ENCODE data around the gene EXOC3L2. TPM values are rescaled to one million over a fixed set of nuclear protein-coding genes. Genes with fewer than 3 reads are reported as not detected.
A peak's percentile ranks its signal among the peaks of the same experiment; 100 is the strongest.

The EXOC3L2 gene
- total RNA-seq, 1 experiment from 2014 or later = 0.08 TPM

DNA sequence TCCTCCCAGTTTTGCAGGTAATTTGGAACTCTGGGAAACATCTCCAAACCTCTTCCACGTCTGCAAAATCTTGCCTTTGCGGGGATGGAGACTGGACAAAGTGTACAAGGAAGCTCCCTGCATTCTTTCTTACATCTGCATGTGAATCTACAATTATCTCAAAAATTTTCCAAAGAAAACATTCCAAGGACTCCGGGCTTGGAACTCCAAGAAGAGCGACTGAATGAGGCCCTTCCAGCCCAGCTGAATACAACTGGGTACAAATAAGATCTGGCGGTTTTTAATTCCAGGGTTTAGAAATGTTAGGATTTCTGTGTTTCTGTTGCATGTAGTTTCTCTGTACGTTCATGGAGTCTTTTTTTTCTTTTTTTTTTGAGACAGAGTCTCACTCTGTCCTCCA, 28.5 kb downstream of the EXOC3L2 start:
- intact Hi-C loops (cut with micrococcal nuclease; ENCODE audit: unreplicated experiment) (no loop called here), in situ Hi-C loops (cut with HindIII; ENCODE audit: low pct_unique_long_range_greater_than_20kb, low sequenced_read_pairs) (no loop called here)
- Histone ChIP-seq H3K9me3 (ENCODE audit: control insufficient read depth, insufficient read depth, low read depth, low read length) (no peaks in the 10 kb centered on the region), H3K27me3 (ENCODE audit: control insufficient read depth, insufficient read depth, low read length) (no peaks in the 10 kb centered on the region), H3K36me3 (ENCODE audit: control insufficient read depth, insufficient read depth, low read length) (no peaks in the 10 kb centered on the region), H3K27ac (ENCODE audit: low read length) (no peak overlapping the region), H3K4me1 (ENCODE audit: control insufficient read depth, insufficient read depth, low read length) (no peaks in the 10 kb centered on the region), H3K4me3 (ENCODE audit: low read depth in 2 of 2, low read length in 2 of 2) (no peak overlapping the region)
- BruUV-seq (replicated peaks) = no TSS peak
- TF ChIP-seq SIN3A (IDR thresholded peaks at IDR 0.05; ENCODE audit: borderline replicate concordance, insufficient read depth, low read depth, low read length) (no peak), POLR2AphosphoS5 (IDR thresholded peaks at IDR 0.05; ENCODE audit: low read depth, low read length) (no peak), TCF7L2 (IDR thresholded peaks at IDR 0.05; ENCODE audit: low read depth, low read length) (no peak)
- TF ChIP-seq, protein P1, sequence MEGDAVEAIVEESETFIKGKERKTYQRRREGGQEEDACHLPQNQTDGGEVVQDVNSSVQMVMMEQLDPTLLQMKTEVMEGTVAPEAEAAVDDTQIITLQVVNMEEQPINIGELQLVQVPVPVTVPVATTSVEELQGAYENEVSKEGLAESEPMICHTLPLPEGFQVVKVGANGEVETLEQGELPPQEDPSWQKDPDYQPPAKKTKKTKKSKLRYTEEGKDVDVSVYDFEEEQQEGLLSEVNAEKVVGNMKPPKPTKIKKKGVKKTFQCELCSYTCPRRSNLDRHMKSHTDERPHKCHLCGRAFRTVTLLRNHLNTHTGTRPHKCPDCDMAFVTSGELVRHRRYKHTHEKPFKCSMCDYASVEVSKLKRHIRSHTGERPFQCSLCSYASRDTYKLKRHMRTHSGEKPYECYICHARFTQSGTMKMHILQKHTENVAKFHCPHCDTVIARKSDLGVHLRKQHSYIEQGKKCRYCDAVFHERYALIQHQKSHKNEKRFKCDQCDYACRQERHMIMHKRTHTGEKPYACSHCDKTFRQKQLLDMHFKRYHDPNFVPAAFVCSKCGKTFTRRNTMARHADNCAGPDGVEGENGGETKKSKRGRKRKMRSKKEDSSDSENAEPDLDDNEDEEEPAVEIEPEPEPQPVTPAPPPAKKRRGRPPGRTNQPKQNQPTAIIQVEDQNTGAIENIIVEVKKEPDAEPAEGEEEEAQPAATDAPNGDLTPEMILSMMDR (IDR thresholded peaks at IDR 0.05) = no peak
- ChIA-PET POLR2A (no interaction called here), CTCF (interaction anchor here (0.6 kb wide), 1 partner anchor 13 kb away, joined by 6 read pairs; no protein-coding TSS in a partner anchor)
- DNase-seq (ENCODE audit: low read depth, low spot score) = no peak
- ATAC-seq = no peak

DNA sequence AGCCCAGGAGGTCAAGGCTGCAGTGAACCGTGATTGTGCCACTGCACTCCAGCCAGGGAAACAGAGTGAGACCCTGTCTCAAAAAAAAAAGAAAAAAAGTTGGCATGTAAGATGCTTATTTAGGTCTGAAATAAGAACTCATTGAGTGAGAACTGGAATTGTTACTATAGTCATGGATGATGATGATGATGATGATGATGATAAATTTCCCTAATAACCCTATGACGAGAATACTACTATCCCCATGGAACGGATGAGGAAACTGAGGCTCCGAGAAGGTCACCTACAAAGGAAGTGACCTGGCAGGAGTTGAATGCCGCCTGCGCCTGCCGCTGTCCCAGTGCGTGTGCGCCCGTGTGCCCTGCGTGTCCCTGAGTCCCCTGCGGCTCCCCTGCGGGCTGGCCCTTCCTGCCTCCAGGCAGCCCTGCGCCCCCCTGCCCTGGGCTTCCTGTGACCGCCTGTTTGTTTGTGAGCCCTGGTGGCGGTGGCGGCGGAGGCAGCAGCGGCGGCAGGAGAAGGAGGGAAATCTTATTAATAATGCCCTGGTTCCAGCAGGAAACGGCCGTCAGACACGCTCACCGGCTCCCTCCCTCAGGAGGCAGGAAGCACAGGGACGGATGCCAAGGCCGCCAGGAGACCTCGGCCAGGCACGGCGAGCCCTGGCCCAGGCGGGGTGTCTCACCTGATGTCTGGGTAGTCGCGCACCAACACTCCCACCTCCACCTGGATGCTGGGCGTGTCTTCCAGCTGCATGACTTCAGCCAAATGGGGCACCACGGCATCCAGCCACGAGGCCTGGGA, 29.6 kb downstream of the EXOC3L2 start:
- H3K9me3 ChIP-seq (ENCODE audit: control insufficient read depth, insufficient read depth, low read depth, low read length) = no peaks in the 10 kb centered on the region
- H3K36me3 ChIP-seq (ENCODE audit: control insufficient read depth, insufficient read depth, low read length) = no peaks in the 10 kb centered on the region
- ChIA-PET POLR2A (no interaction called here), CTCF (no interaction called here)
- H3K27ac ChIP-seq (ENCODE audit: low read length) = no peak overlapping the region
- TF ChIP-seq POLR2AphosphoS5 (IDR thresholded peaks at IDR 0.05; ENCODE audit: low read depth, low read length) (no peak), SIN3A (IDR thresholded peaks at IDR 0.05; ENCODE audit: borderline replicate concordance, insufficient read depth, low read depth, low read length) (no peak), TCF7L2 (IDR thresholded peaks at IDR 0.05; ENCODE audit: low read depth, low read length) (no peak)
- TF ChIP-seq, protein P2, sequence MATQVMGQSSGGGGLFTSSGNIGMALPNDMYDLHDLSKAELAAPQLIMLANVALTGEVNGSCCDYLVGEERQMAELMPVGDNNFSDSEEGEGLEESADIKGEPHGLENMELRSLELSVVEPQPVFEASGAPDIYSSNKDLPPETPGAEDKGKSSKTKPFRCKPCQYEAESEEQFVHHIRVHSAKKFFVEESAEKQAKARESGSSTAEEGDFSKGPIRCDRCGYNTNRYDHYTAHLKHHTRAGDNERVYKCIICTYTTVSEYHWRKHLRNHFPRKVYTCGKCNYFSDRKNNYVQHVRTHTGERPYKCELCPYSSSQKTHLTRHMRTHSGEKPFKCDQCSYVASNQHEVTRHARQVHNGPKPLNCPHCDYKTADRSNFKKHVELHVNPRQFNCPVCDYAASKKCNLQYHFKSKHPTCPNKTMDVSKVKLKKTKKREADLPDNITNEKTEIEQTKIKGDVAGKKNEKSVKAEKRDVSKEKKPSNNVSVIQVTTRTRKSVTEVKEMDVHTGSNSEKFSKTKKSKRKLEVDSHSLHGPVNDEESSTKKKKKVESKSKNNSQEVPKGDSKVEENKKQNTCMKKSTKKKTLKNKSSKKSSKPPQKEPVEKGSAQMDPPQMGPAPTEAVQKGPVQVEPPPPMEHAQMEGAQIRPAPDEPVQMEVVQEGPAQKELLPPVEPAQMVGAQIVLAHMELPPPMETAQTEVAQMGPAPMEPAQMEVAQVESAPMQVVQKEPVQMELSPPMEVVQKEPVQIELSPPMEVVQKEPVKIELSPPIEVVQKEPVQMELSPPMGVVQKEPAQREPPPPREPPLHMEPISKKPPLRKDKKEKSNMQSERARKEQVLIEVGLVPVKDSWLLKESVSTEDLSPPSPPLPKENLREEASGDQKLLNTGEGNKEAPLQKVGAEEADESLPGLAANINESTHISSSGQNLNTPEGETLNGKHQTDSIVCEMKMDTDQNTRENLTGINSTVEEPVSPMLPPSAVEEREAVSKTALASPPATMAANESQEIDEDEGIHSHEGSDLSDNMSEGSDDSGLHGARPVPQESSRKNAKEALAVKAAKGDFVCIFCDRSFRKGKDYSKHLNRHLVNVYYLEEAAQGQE (IDR thresholded peaks at IDR 0.05; ENCODE audit: insufficient read depth in 1 of 2, low read depth in 2 of 2, low read length in 1 of 2) = no peak
- TF ChIP-seq, protein P1 (IDR thresholded peaks at IDR 0.05) = no peak
- ATAC-seq (0 out of 2 replicates have a peak, but pooled peaks have one; percentile 33), DNase-seq (ENCODE audit: low read depth, low spot score) (no peak)
- no peaks in the 10 kb centered on the region for H3K27me3 ChIP-seq (ENCODE audit: control insufficient read depth, insufficient read depth, low read length)
- in situ Hi-C loops (cut with HindIII; ENCODE audit: low pct_unique_long_range_greater_than_20kb, low sequenced_read_pairs) (no loop called here), intact Hi-C loops (cut with micrococcal nuclease; ENCODE audit: unreplicated experiment) (no loop called here)
- BruUV-seq (replicated peaks) = no TSS peak
- H3K4me1 ChIP-seq (ENCODE audit: control insufficient read depth, insufficient read depth, low read length) = no peaks in the 10 kb centered on the region
- no peak overlapping the region for H3K4me3 ChIP-seq (ENCODE audit: low read depth in 2 of 2, low read length in 2 of 2)

Measured in Panc1 (cell line).